K562 (cell line): ENCODE measurements around the gene CCDC195. TPM values are rescaled to one million over a fixed set of nuclear protein-coding genes. Genes with fewer than 3 reads are reported as not detected.
A peak's percentile ranks its signal among the peaks of the same experiment; 100 is the strongest.
"Not testable (repeated sequence)": the region's sequence is repeated elsewhere in the genome, so short reads cannot be mapped to it uniquely, and the experiment has no call there.

Experiments
- ATAC-seq: fragments of 200-7000 bp; cut with Tn5 transposase; 3 replicates; pipeline ENCODE4 v1.9.1; 2020; ENCODE audit warnings: moderate library complexity
- BruUV-seq: library from RNA; stranded (reverse); fragments of 400-500 nt; replicated peaks from 2 replicates; lab custom pipeline; 2021; lab: Mats Ljungman, UMichigan
- CTCF ChIA-PET: fragments of 300-600 bp; formaldehyde crosslinking; extraction: SDS; loops from one replicate; lab custom pipeline; 2021; ENCODE audit warnings: low intra/inter-chr PET ratio; lab: Yijun Ruan, JAX
- POLR2A ChIA-PET: fragments of 300-600, 350-650 bp; sonication (Branson Sonifier 250); formaldehyde crosslinking; extraction: SDS; loops from one replicate; lab custom pipeline; 2021; ENCODE audit warnings: antibody characterized with exemption, inconsistent platforms; lab: Yijun Ruan, JAX
- DNase-seq, 4 experiments: peaks; one replicate each; pipeline versions ENCODE4 v3.0.0 to v3.0.0-alpha.2; 2011 to 2018; ENCODE audit warnings: low spot score in 3 of 4, mixed read lengths in 3 of 4; ENCODE audit errors: extremely low read depth in 1 of 4
- FAIRE-seq: peaks from 2 replicates; lab custom pipeline; 2011; peaks lifted over from hg19 to GRCh38; lab: Jason Lieb, UNC
- H2AFZ ChIP-seq: 2 replicates; pipeline ENCODE4 v1.6.0; 2011; ENCODE audit warnings: low read depth, low read length, control low read depth, inconsistent platforms
- H3K27ac ChIP-seq: fragments of 200-600 bp; 3 replicates; pipeline ENCODE4 v1.8.0; 2011; ENCODE audit warnings: low read depth, mild to moderate bottlenecking, control low read depth, inconsistent platforms, low read length, moderate library complexity, mixed read lengths; ENCODE audit errors: extremely low read depth
- H3K27me3 ChIP-seq, 2 experiments: fragments of 300-600 bp in 1 of 2; 2 replicates in 1 of 2; 3 replicates in 1 of 2; pipeline versions ENCODE4 v1.6.0 to v1.8.0; 2011; ENCODE audit warnings: inconsistent platforms in 2 of 2, low read length in 2 of 2, mild to moderate bottlenecking in 1 of 2, mixed read lengths in 1 of 2, moderate library complexity in 1 of 2; ENCODE audit not compliant: control insufficient read depth in 2 of 2, insufficient read depth in 2 of 2
- H3K36me3 ChIP-seq: fragments of 300-600 bp; 3 replicates; pipeline ENCODE4 v1.8.0; 2011; ENCODE audit warnings: mild to moderate bottlenecking, low read length, inconsistent platforms; ENCODE audit not compliant: control insufficient read depth, insufficient read depth
- H3K4me1 ChIP-seq, 2 experiments: fragments of 200-600 bp in 1 of 2; replicated peaks in 1 of 2; 2 replicates in 1 of 2; 3 replicates in 1 of 2; pipeline versions ENCODE4 v1.5.1 to v1.8.0; 2011; ENCODE audit warnings: inconsistent platforms in 2 of 2, low read length in 2 of 2, mild to moderate bottlenecking in 1 of 2, mixed read lengths in 1 of 2, moderate library complexity in 1 of 2; ENCODE audit not compliant: control insufficient read depth in 2 of 2, insufficient read depth in 2 of 2
- H3K4me2 ChIP-seq: 2 replicates; pipeline ENCODE4 v1.6.1; 2011; ENCODE audit warnings: low read length, control low read depth, inconsistent platforms, mixed read lengths; ENCODE audit not compliant: insufficient read depth
- H3K4me3 ChIP-seq: fragments of 200-600 bp; sonication (generic), shearing (Covaris generic); 2 replicates; pipeline ENCODE4 v1.5.1; 2016; ENCODE audit warnings: control low read depth, inconsistent platforms
- H3K79me2 ChIP-seq: fragments of 200-600 bp; 3 replicates; pipeline ENCODE4 v1.8.0; 2011; ENCODE audit warnings: low read length, inconsistent platforms; ENCODE audit not compliant: control insufficient read depth, insufficient read depth
- H3K9ac ChIP-seq, 2 experiments: 2 replicates each; pipeline versions ENCODE4 v1.6.0 to v1.6.1; 2011; ENCODE audit warnings: low read depth in 2 of 2, low read length in 2 of 2, control low read depth in 1 of 2, inconsistent platforms in 1 of 2, mild to moderate bottlenecking in 1 of 2, mixed read lengths in 1 of 2; ENCODE audit not compliant: insufficient read depth in 1 of 2
- H3K9me1 ChIP-seq: one replicate; pipeline ENCODE4 v1.6.0; 2011; ENCODE audit warnings: inconsistent platforms, mild to moderate bottlenecking, low read length, moderate library complexity; ENCODE audit not compliant: control insufficient read depth, insufficient read depth
- H3K9me3 ChIP-seq: replicated peaks from 2 replicates; pipeline ENCODE4 v1.5.1; 2011; ENCODE audit warnings: low read depth, low read length, inconsistent platforms; ENCODE audit not compliant: control insufficient read depth, insufficient read depth
- H4K20me1 ChIP-seq: replicated peaks from 2 replicates; pipeline ENCODE4 v1.6.1; 2011; ENCODE audit warnings: low read length, inconsistent platforms, mixed read lengths; ENCODE audit not compliant: control insufficient read depth, insufficient read depth
- ZNF707 ChIP-seq: fragments of 250-450 bp; sonication (Bioruptor Pico); conservative IDR thresholded peaks from 2 replicates; pipeline ENCODE4 v1.8.0; 2022; ENCODE audit warnings: inconsistent platforms, mild to moderate bottlenecking, moderate library complexity
- WGBS: fragments of 100-300 bp; shearing (Covaris generic); methylation state at CpG from one replicate; pipeline ENCODE4 v1.1.6; 2016; ENCODE audit warnings: low coverage, mixed read lengths; ENCODE audit not compliant: insufficient coverage; ENCODE audit errors: missing lambda C conversion rate; 5-methylcytosine and 5-hydroxymethylcytosine counted together
- in situ Hi-C: fragments of 300-500 bp; cut with MboI; formaldehyde crosslinking; loops from 4 replicates; pipeline ENCODE4 v1.15.0; 2018; ENCODE audit warnings: inconsistent platforms, mixed read lengths
- intact Hi-C: fragments of 100-400 bp; cut with micrococcal nuclease; formaldehyde crosslinking; loops from 2 replicates; pipeline ENCODE4 v1.14.2; 2022
- polyA plus RNA-seq, 8 experiments: library from polyadenylated mRNA; depleted of rRNA in 4 of 8; stranded (reverse) in 5 of 8; unstranded in 3 of 8; fragments of >200 nt; fragmentation: Nextera tagmentation in 2 of 8; fragmentation: Illumina TruSeq in 1 of 8; extraction: Ambion mirVana in 2 of 8; extraction: Trizol in 1 of 8; gene quantifications; 2 replicates each; pipeline versions ENCODE4 v1.2.1 to v1.2.3, GENCODE V29; 2011 to 2014; ENCODE audit warnings: inconsistent platforms in 1 of 8, missing spikeins in 1 of 8
- total RNA-seq, 7 experiments: library from RNA; depleted of rRNA in 6 of 7; stranded (reverse); fragments of >200 nt in 6 of 7; fragmentation: Illumina TruSeq in 2 of 7; extraction: Trizol in 2 of 7; gene quantifications; 2 replicates each; pipeline versions ENCODE4 v1.2.1 to v1.2.3, GENCODE V29; 2011 to 2021; ENCODE audit warnings: low replicate concordance in 1 of 7

The CCDC195 gene
- total and polyA plus RNA-seq, 9 of the 15 experiments (the other 6 are each of a cell fraction or from before 2014, with no cell fraction given): not detected

- H3K9me1 ChIP-seq, CTCF ChIA-PET, H3K9me3 ChIP-seq, H3K9ac ChIP-seq, intact Hi-C loops, H3K79me2 ChIP-seq, H3K4me3 ChIP-seq, in situ Hi-C loops, H3K4me1 ChIP-seq, BruUV-seq, H3K36me3 ChIP-seq, POLR2A ChIA-PET, H2AFZ ChIP-seq, H3K27ac ChIP-seq, H3K4me2 ChIP-seq, DNase-seq, H3K27me3 ChIP-seq, H4K20me1 ChIP-seq, FAIRE-seq, ATAC-seq: not testable (repeated sequence)
- 0% methylated on average over 2 of the region's 2 CpGs for WGBS
- TF ChIP-seq ZNF707 (CRISPR knock-in tag): peak; percentile 82
Measured at GRCh38 chr2:224663322-224663721, 52.8 kb downstream of the CCDC195 start.

DNA sequence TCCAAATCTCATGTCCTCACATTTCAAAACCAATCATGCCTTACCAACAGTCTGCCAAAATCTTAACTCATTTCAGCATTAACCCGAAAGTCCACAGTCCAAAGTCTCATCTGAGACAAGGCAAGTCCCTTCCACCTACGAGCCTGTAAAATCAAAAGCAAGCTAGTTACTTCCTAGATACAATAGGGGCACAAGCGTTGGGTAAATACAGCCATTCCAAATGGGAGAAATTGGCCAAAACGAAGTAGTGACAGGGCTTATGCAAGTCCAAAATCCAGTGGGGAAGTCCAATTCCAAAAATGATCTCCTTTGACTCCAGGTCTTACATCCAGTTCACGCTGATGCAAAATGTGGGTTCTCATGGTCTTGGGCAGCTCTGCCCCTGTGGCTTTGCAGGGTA is 54.5 kb downstream of the CCDC195 start:
- H3K9me1 ChIP-seq, in situ Hi-C loops, H3K36me3 ChIP-seq, H3K4me1 ChIP-seq, BruUV-seq, H3K4me2 ChIP-seq, ATAC-seq, DNase-seq, H2AFZ ChIP-seq, H3K4me3 ChIP-seq, H4K20me1 ChIP-seq, H3K9ac ChIP-seq, H3K27ac ChIP-seq, intact Hi-C loops, H3K9me3 ChIP-seq, H3K27me3 ChIP-seq, CTCF ChIA-PET, H3K79me2 ChIP-seq, FAIRE-seq, POLR2A ChIA-PET: not testable (repeated sequence)
- WGBS: 0% methylated on average over 3 of the region's 5 CpGs
